ENCODE measurements around the gene EFCAB11.

DNA sequence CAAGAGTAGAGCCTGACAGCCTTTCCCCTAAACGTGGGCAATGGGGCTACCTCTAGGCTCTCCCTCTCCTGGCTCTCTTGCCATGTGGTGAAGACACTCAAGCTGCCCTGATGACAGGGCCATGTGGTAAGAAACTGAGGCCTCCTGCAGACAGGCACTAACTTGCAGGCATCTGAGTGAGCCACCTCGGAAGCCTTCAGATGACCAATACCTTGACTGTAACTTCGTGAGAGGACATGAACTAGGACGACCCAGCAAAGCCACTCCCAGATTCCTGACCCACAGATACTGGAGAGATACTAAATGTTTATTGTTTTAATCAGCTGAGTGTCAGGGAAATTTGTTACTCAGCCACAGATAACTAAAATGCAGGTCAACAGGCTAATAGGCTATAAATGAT is 96.4 kb downstream of the EFCAB11 start:
- TF ChIP-seq, protein P1, sequence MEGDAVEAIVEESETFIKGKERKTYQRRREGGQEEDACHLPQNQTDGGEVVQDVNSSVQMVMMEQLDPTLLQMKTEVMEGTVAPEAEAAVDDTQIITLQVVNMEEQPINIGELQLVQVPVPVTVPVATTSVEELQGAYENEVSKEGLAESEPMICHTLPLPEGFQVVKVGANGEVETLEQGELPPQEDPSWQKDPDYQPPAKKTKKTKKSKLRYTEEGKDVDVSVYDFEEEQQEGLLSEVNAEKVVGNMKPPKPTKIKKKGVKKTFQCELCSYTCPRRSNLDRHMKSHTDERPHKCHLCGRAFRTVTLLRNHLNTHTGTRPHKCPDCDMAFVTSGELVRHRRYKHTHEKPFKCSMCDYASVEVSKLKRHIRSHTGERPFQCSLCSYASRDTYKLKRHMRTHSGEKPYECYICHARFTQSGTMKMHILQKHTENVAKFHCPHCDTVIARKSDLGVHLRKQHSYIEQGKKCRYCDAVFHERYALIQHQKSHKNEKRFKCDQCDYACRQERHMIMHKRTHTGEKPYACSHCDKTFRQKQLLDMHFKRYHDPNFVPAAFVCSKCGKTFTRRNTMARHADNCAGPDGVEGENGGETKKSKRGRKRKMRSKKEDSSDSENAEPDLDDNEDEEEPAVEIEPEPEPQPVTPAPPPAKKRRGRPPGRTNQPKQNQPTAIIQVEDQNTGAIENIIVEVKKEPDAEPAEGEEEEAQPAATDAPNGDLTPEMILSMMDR (IDR thresholded peaks at IDR 0.05; ENCODE audit: low read depth, low read length, poor library complexity, severe bottlenecking): no peak
- no peak for TF ChIP-seq EZH2phosphoT487 (IDR thresholded peaks at IDR 0.05; ENCODE audit: borderline replicate concordance, low read length)
